ENCODE results near the gene SRMS. TPM values are rescaled to one million over a fixed set of nuclear protein-coding genes. Genes with fewer than 3 reads are reported as not detected.

Gene SRMS
- total RNA-seq, 1 donor from 2014 or later = not detected

DNA sequence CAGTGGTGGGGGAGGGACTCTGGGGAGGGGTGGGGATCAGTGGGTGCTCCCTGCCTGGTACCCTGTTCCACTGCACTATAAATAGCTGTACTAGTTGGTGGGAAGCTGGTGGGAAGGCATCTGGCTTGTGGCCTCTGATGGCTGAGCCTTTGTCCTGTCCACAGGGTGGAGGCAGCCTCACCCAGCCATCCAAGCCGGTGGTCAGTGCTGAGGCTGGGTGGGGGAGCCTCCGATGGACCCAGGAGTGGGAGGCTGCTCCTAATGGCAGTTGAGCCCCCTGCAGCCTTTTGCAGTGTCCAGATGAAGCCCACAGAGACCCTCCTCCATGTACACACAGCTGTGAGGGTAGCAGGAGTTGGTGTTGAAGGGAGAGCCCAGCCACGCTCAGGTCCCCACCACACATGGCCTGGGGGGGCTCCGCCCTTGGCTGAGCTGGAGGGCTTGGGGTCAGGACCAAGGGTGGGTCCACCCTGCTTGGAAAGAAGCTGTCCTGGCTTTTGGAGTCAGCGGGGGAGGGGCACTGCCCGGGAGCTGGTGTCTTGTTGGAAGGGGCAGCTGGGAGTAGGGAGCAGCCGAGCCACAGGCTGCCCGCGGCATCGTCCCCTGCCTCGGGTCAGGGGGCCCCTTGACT lies 24.5 kb downstream of the SRMS start:
- Histone ChIP-seq H3K4me1 (peaks cover 16 to 18% of the 10 kb centered on the region in 2 donors), H3K4me3 (no peak overlapping the region), H3K27me3 (no peaks in the 10 kb centered on the region), H3K27ac (no peak overlapping the region), H3K36me3 (peaks cover 0 to 17% of the 10 kb centered on the region in 2 donors), H3K9me3 (no peaks in the 10 kb centered on the region)
- intact Hi-C loops (cut with DNase I) = loop anchor here (5.0 kb wide), 3 partner anchors 49 to 459 kb away; partner anchors contain the start of genes HELZ2, PRPF6 and UCKL1
- DNase-seq (ENCODE audit: low spot score in 2 of 2) = no peak
- TF ChIP-seq, protein P1, sequence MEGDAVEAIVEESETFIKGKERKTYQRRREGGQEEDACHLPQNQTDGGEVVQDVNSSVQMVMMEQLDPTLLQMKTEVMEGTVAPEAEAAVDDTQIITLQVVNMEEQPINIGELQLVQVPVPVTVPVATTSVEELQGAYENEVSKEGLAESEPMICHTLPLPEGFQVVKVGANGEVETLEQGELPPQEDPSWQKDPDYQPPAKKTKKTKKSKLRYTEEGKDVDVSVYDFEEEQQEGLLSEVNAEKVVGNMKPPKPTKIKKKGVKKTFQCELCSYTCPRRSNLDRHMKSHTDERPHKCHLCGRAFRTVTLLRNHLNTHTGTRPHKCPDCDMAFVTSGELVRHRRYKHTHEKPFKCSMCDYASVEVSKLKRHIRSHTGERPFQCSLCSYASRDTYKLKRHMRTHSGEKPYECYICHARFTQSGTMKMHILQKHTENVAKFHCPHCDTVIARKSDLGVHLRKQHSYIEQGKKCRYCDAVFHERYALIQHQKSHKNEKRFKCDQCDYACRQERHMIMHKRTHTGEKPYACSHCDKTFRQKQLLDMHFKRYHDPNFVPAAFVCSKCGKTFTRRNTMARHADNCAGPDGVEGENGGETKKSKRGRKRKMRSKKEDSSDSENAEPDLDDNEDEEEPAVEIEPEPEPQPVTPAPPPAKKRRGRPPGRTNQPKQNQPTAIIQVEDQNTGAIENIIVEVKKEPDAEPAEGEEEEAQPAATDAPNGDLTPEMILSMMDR (IDR thresholded peaks at IDR 0.05) = no peak

DNA sequence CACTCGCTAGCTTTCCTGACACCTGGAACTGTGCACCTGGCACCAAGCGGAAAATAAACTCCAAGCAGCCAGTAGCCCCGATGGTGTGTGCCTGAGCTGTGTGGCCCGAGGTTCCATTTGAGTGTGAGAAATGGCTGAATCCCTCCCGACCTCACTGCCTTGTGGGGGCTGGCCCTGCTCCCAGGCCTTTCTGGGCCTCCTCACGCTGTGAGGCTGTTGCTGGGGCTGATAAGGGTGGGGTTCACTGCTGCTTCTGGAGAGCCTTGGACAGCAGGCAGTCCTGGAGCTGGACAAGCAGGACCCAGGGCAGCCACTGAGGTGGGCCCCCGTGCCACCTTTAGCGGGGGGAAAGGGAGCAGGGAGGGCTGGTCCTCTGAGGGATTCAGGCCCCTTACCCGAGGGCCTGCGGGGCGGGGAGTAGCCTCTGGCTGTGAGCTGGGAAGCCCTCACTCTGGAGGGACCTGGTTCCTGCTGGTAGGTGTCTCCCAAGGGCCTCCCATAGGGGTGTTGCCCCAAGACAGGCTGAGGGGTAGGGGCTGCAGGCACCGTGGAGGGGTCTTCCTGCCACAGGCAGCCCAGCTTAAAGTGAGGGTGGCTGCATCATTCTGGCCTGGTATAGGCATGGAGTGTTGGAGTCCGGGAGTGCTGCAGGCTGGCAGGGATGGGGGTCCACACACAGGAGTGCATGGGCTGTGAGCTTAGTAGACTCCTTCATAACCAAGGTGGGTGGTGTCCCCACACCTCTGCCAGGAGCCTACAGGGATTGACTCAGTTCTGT lies 25.3 kb downstream of the SRMS start:
- H3K4me3 ChIP-seq = peak overlapping the region; percentile 80 to 97
- H3K9me3 ChIP-seq = no peaks in the 10 kb centered on the region
- peaks cover 16 to 18% of the 10 kb centered on the region in 2 donors for H3K4me1 ChIP-seq
- H3K27ac ChIP-seq = no peak overlapping the region
- intact Hi-C loops (cut with DNase I) = loop anchor here (5.0 kb wide), 3 partner anchors 50 to 460 kb away; partner anchors contain the start of genes HELZ2, PRPF6 and UCKL1
- TF ChIP-seq, protein P1 (IDR thresholded peaks at IDR 0.05) = no peak
- no peaks in the 10 kb centered on the region for H3K27me3 ChIP-seq
- no peak for DNase-seq (ENCODE audit: low spot score in 2 of 2)
- peaks cover 0 to 17% of the 10 kb centered on the region in 2 donors for H3K36me3 ChIP-seq

DNA sequence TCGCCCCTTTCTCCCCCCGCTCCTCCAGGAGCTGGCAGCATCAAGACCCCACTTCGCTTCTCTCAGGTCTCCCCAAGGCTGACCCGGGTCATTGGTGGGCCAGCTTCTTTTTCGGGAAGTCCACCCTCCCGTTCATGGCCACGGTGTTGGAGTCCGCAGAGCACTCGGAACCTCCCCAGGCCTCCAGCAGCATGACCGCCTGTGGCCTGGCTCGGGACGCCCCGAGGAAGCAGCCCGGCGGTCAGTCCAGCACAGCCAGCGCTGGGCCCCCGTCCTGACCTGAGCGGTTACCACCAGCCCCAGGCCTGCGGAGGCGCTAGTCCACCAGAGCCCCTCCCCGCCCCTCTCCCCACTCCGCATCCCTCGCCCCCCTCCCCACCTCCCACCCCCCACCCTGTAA lies 25.9 kb downstream of the SRMS start:
- Histone ChIP-seq H3K27me3 (no peaks in the 10 kb centered on the region), H3K36me3 (peaks cover 0 to 17% of the 10 kb centered on the region in 2 donors), H3K4me1 (peaks cover 16 to 18% of the 10 kb centered on the region in 2 donors), H3K27ac (peak overlapping the region in 1 of 2 donors; percentile 90), H3K4me3 (peak overlapping the region; percentile 80 to 97), H3K9me3 (no peaks in the 10 kb centered on the region)
- TF ChIP-seq, protein P1 (IDR thresholded peaks at IDR 0.05) = no peak
- intact Hi-C loops (cut with DNase I) = loop anchor here (2.0 to 5.0 kb wide), 5 partner anchors 51 to 541 kb away; partner anchors contain the start of genes HELZ2, PRPF6, TCEA2 and UCKL1
- DNase-seq (ENCODE audit: low spot score in 2 of 2) = no peak

DNA sequence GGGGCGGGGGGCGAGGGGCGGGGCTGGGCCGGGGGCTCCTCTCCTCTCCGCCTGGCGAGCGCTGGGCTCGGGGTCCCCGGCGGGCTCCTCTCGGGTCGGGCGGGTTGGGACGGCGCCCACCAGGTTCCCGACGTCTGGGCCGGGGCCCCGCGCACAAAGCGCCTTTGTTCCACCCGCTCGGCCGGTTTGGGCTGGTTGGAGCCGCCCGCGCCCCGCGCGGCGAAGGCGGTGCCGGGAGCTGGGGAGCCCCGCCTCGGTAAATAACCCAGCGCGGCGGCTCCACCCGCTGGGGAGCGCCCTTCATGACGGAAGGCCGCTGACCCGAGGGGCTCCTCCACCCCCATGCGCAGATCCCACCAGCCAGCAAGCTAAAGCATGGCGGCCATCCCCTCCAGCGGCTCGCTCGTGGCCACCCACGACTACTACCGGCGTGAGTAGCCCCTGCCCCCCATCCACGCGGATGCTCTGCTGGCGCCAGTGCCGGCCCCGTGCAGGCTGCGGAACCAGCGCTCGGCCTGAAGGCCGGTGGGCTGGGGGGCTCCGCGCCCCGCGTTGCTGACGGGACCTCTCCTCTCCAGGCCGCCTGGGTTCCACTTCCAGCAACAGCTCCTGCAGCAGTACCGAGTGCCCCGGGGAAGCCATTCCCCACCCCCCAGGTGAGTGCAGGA lies 26.5 kb downstream of the SRMS start:
- Histone ChIP-seq H3K27me3 (no peaks in the 10 kb centered on the region), H3K27ac (peak overlapping the region; percentile 83 to 90), H3K4me3 (peak overlapping the region; percentile 80 to 97), H3K36me3 (peaks cover 0 to 17% of the 10 kb centered on the region in 2 donors), H3K9me3 (no peaks in the 10 kb centered on the region), H3K4me1 (peaks cover 16 to 18% of the 10 kb centered on the region in 2 donors)
- intact Hi-C loops (cut with DNase I) = loop anchor here (1.0 to 5.0 kb wide), 7 partner anchors 25 to 542 kb away; partner anchors contain the start of genes HELZ2, PRPF6, TCEA2 and UCKL1
- DNase-seq (ENCODE audit: low spot score in 2 of 2) = no peak
- TF ChIP-seq, protein P1 (IDR thresholded peaks at IDR 0.05) = no peak

DNA sequence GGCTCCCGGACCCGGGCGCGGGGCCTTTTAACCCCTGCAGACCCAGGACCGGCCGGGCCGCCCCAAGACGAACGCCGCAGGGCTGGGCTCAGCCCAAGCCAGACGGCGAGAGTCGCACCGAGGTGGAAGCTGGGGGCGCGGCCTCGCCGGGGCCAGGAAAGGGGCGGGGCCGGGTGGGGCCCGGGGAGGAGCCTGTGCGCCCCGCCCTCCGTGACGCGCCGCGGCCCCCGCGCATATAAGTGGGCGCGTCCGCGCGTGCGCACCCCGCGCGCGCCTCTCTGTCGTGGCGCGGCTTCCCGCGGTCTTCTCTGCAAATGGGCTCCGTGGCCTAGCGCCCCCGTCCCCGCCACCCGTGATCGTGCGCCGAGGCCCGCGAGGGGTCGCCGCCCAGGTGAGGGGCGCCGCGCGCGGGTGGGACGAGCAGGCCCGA lies 27.0 kb downstream of the SRMS start, which contains the start of gene PPDPF:
PPDPF (plus strand) TSS at position 262 of the 430 bp plus-strand sequence. CDS start 544 bp downstream, outside the sequence.
- H3K27me3 ChIP-seq = no peaks in the 10 kb centered on the region
- H3K4me1 ChIP-seq = peaks cover 16 to 18% of the 10 kb centered on the region in 2 donors
- H3K36me3 ChIP-seq = peaks cover 0 to 17% of the 10 kb centered on the region in 2 donors
- no peaks in the 10 kb centered on the region for H3K9me3 ChIP-seq
- peak within 1 kb of the TSS; percentile 80 to 97 for H3K4me3 ChIP-seq
- TF ChIP-seq, protein P1 (IDR thresholded peaks at IDR 0.05) = no peak
- peak in 1 of 2 donors; percentile 88 for DNase-seq (ENCODE audit: low spot score in 2 of 2)
- peak within 1 kb of the TSS; percentile 83 to 90 for H3K27ac ChIP-seq
- intact Hi-C loops (cut with DNase I) = loop anchor here (1.0 to 5.0 kb wide), 7 partner anchors 24 to 542 kb away; partner anchors contain the start of genes HELZ2, PRPF6, TCEA2 and UCKL1

Data from ascending aorta (tissue), 2 donors.